Stimulated activated CD8-positive, alpha-beta memory T cell treated with anti-CD3 and anti-CD28 coated beads, Interleukin-4, amount 100 ng/mL, for 24 hours (primary cell): ENCODE results near the gene SLC35A3.
"Not testable (repeated sequence)": the region's sequence is repeated elsewhere in the genome, so short reads cannot be mapped to it uniquely, and the experiment has no call there.

ENCODE experiments used
- DNase-seq: peaks from one replicate; pipeline ENCODE4 v3.0.0-alpha.2; 2020; ENCODE audit warnings: low read depth

Gene SLC35A3

GRCh38 chr1:99972066-99972465 lies 2.3 kb downstream of the SLC35A3 start:
- not testable (repeated sequence) for DNase-seq

- DNase-seq = no peak
Observed at GRCh38 chr1:99975529-99975928, 5.7 kb downstream of the SLC35A3 start.

GRCh38 chr1:99977326-99977725 lies 7.5 kb downstream of the SLC35A3 start:
- not testable (repeated sequence) for DNase-seq

- DNase-seq = no peak
Observed at GRCh38 chr1:99978218-99978617, 8.4 kb downstream of the SLC35A3 start.

- DNase-seq = no peak
Observed at GRCh38 chr1:99979091-99979490, 9.3 kb downstream of the SLC35A3 start.

GRCh38 chr1:99980928-99981327 lies 11.1 kb downstream of the SLC35A3 start:
- no peak for DNase-seq

GRCh38 chr1:99986656-99987225 lies 16.9 kb downstream of the SLC35A3 start:
- DNase-seq = no peak

GRCh38 chr1:99988210-99988765 lies 18.5 kb downstream of the SLC35A3 start:
- DNase-seq = no peak

- DNase-seq = no peak
Observed at GRCh38 chr1:99992044-99992722, 22.4 kb downstream of the SLC35A3 start.

- DNase-seq = no peak
Observed at GRCh38 chr1:99992760-99993467, 23.1 kb downstream of the SLC35A3 start.

- no peak for DNase-seq
Observed at GRCh38 chr1:99993468-99993845, 23.7 kb downstream of the SLC35A3 start.

- DNase-seq = no peak
Observed at GRCh38 chr1:99994496-99994895, 24.7 kb downstream of the SLC35A3 start.

- no peak for DNase-seq
Observed at GRCh38 chr1:99996951-99997350, 27.2 kb downstream of the SLC35A3 start.

GRCh38 chr1:100001462-100001861 lies 31.7 kb downstream of the SLC35A3 start:
- no peak for DNase-seq

- no peak for DNase-seq
Observed at GRCh38 chr1:100005424-100005823, 35.6 kb downstream of the SLC35A3 start.

GRCh38 chr1:100006688-100007087 lies 36.9 kb downstream of the SLC35A3 start:
- DNase-seq = no peak

GRCh38 chr1:100009458-100009857 lies 39.7 kb downstream of the SLC35A3 start:
- DNase-seq = no peak

GRCh38 chr1:100010804-100011203 lies 41.0 kb downstream of the SLC35A3 start:
- DNase-seq = no peak

GRCh38 chr1:100019220-100019619 lies 49.4 kb downstream of the SLC35A3 start:
- DNase-seq = no peak

GRCh38 chr1:100023482-100023881 lies 53.7 kb downstream of the SLC35A3 start:
- no peak for DNase-seq

- DNase-seq = no peak
Observed at GRCh38 chr1:100027212-100027611, 57.4 kb downstream of the SLC35A3 start.

GRCh38 chr1:100028765-100029164 lies 59.0 kb downstream of the SLC35A3 start:
- no peak for DNase-seq

GRCh38 chr1:100034470-100034869 lies 64.7 kb downstream of the SLC35A3 start:
- DNase-seq = no peak
